ENCODE data around the gene HDAC10. TPM values are rescaled to one million over a fixed set of nuclear protein-coding genes. Genes with fewer than 3 reads are reported as not detected.

HDAC10 gene
- total RNA-seq, 4 donors from 2014 or later: 36.4 to 60.7 (median 45.7) TPM

DNA sequence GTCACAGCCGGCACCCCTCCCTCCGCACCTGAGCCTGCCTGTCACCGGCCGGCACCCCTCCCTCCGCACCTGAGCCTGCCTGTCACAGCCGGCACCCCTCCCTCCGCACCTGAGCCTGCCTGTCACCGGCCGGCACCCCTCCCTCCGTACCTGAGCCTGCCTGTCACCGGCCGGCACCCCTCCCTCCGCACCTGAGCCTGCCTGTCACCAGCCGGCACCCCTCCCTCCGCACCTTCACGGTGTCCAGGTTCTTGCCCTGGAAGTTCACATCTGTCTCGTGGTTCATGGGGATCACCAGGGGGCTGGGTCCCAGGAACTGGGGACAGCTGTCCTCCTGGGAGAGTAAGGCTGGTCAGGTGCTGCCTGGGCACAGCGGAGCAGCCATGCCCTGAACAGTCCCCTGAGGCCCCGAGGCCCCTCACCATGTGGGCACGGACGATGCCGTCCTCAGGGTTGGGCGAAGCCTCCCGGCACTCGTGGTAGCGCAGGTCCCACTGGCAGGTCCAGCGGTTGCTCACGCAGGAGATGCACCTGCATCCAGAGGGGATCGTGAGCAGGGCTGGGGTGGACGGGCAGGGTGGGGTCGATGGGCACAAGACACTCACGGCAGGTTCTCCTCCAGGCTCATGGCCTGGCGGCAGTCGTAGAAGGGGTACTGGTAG is 34.6 kb upstream of the HDAC10 start:
- 87 to 93% methylated on average over 20 to 25 of the region's 34 CpGs for WGBS, 2 donors
- TF ChIP-seq POLR2A (IDR thresholded peaks at IDR 0.05): no peak
- TF ChIP-seq, protein P1, sequence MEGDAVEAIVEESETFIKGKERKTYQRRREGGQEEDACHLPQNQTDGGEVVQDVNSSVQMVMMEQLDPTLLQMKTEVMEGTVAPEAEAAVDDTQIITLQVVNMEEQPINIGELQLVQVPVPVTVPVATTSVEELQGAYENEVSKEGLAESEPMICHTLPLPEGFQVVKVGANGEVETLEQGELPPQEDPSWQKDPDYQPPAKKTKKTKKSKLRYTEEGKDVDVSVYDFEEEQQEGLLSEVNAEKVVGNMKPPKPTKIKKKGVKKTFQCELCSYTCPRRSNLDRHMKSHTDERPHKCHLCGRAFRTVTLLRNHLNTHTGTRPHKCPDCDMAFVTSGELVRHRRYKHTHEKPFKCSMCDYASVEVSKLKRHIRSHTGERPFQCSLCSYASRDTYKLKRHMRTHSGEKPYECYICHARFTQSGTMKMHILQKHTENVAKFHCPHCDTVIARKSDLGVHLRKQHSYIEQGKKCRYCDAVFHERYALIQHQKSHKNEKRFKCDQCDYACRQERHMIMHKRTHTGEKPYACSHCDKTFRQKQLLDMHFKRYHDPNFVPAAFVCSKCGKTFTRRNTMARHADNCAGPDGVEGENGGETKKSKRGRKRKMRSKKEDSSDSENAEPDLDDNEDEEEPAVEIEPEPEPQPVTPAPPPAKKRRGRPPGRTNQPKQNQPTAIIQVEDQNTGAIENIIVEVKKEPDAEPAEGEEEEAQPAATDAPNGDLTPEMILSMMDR (IDR thresholded peaks at IDR 0.05): no peak
- no peak overlapping the region for H3K4me3 ChIP-seq (ENCODE audit: low read depth, poor library complexity, severe bottlenecking)
- intact Hi-C loops (cut with DNase I; ENCODE audit: low total_unique reads): no loop called here
- DNase-seq (ENCODE audit: low spot score in 2 of 2): no peak

DNA sequence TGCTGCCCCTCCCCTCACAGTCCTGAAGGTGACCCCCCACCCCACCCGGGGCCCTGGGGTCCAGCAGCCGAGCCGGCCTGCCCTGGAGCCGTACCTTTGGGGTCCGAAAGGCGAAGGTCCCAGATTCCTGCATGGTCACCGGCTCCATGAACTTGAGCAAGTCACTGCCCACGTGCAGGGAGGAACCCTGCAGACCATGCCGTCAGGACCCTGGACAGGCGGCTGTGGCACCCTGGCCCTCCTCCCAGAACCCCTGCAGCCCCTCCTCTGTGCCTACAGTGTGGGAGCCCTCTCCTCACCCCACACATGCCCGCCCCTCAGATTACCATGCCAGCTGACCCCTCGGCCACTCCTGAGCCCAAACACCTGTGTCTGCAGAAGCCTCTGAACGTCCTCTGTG is 33.4 kb upstream of the HDAC10 start:
- no peak for DNase-seq (ENCODE audit: low spot score in 2 of 2)
- TF ChIP-seq POLR2A (IDR thresholded peaks at IDR 0.05): no peak
- TF ChIP-seq, protein P1 (IDR thresholded peaks at IDR 0.05): no peak
- H3K4me3 ChIP-seq (ENCODE audit: low read depth, poor library complexity, severe bottlenecking): no peak overlapping the region
- WGBS, 2 donors: 89 to 92% methylated on average over 5 to 9 of the region's 13 CpGs
- intact Hi-C loops (cut with DNase I; ENCODE audit: low total_unique reads): no loop called here

DNA sequence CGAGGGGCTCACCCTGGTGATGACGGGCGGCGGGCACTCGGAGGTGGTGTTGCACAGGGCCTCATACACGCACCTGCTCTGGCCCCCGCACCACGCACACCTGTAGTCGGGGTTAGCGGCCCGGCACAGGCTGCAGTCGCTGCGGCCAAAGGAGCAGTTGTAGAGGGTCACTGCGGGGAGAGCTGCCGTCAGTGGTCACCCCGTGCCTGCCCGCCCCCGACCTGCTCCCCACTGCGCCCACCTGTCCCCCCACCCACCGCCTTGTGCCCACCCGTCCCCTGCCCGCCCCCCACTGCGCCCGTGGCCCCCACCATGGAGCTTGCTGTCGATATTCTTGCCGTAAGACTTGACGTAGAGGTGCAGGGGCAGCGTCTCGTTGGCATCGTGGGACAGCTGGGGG is 32.8 kb upstream of the HDAC10 start:
- TF ChIP-seq POLR2A (IDR thresholded peaks at IDR 0.05): no peak
- TF ChIP-seq, protein P1 (IDR thresholded peaks at IDR 0.05): no peak
- H3K4me3 ChIP-seq (ENCODE audit: low read depth, poor library complexity, severe bottlenecking): no peak overlapping the region
- no peak for DNase-seq (ENCODE audit: low spot score in 2 of 2)
- intact Hi-C loops (cut with DNase I; ENCODE audit: low total_unique reads): no loop called here
- WGBS, 2 donors: 90 to 93% methylated on average over 25 to 30 of the region's 30 CpGs

DNA sequence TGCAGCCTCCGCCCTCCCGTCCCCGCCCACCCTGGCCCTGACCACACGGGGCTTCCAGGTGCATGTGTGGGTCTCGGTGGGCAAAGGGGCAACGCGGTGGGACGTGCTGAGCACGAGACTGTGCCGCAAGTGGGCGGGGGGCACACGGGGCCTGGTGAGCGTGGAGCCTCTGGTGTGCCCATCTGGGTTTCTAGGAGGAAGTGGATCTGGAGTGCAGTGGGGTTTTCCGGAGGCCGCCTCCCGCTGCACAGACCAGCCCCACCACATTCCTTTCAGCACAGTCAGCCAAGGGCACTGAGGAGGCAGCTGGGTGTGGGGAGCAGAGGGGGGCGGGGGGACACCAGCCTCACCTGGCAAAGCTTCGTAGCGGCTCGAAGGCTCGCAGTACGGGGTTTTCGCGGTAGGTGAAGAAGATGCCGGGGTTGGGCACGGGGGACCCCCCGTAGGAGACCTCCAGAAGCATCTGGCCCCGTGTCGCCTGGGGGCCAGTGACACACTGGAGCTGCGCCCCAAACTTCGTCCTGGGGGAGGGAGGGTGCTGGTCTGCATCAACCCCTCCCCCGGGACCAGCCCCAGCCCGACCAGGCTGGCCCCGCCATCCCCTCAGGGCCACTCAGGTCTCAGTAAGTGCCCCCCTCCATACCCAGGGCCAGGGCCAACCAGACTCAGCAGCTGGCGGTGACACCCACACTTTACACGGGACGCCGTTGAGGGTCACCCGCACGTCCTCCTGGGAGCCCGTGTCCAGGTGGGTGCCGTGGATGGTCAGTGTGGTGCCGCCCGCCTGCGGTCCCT is 31.5 kb upstream of the HDAC10 start:
- no peak for TF ChIP-seq POLR2A (IDR thresholded peaks at IDR 0.05)
- TF ChIP-seq, protein P1 (IDR thresholded peaks at IDR 0.05): no peak
- 52 to 64% methylated on average over 14 to 28 of the region's 45 CpGs for WGBS, 2 donors
- DNase-seq (ENCODE audit: low spot score in 2 of 2): no peak
- no peak overlapping the region for H3K4me3 ChIP-seq (ENCODE audit: low read depth, poor library complexity, severe bottlenecking)
- intact Hi-C loops (cut with DNase I; ENCODE audit: low total_unique reads): no loop called here

DNA sequence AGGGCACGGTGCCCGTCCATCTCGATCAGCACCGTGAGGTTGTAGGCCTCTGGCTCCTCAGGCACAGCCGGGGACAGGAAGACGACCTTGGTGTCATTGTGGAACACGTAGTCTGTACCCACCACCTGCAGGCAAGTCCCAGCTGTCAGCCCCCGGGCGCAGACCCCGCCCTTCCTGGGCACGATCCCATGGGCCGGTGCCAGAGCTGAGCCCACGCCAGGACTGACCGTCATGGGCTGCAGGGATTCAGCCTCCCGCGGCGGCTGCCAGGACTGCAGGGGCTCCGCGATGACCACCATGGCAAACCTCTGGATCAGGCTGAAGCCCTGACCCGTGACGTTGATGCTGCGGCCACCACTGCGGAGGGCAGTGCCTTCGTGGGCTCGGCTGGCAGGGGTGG is 30.9 kb upstream of the HDAC10 start:
- DNase-seq (ENCODE audit: low spot score in 2 of 2): no peak
- intact Hi-C loops (cut with DNase I; ENCODE audit: low total_unique reads): no loop called here
- H3K4me3 ChIP-seq (ENCODE audit: low read depth, poor library complexity, severe bottlenecking): no peak overlapping the region
- TF ChIP-seq, protein P1 (IDR thresholded peaks at IDR 0.05): no peak
- no peak for TF ChIP-seq POLR2A (IDR thresholded peaks at IDR 0.05)
- 54 to 59% methylated on average over 12 to 17 of the region's 25 CpGs for WGBS, 2 donors
